HS-27A (cell line): ENCODE results near the gene CACNA1G.

Experiments used
- DNase-seq: peaks from one replicate; pipeline ENCODE4 v3.0.0-alpha.2; 2012; ENCODE audit warnings: low read depth, missing footprints

CACNA1G gene

DNA sequence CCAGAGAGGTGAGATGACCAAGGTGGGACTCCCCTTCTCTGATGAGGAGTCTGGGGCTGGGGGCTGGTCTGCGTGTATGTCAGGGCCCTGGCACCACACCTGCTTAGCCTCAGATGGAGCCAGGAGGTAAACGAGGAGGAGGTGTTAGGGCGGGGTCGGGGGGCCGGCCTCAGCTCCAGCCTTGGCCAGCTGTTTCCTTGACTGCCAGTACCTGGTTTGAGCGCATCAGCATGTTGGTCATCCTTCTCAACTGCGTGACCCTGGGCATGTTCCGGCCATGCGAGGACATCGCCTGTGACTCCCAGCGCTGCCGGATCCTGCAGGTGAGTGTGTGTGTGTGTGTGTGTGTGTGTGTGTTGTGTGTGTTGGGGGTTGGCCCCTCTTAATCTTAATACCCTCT is 8.1 kb downstream of the CACNA1G start:
- DNase-seq: no peak

GRCh38 chr17:50569592-50569991 is 9.1 kb downstream of the CACNA1G start:
- no peak for DNase-seq

DNA sequence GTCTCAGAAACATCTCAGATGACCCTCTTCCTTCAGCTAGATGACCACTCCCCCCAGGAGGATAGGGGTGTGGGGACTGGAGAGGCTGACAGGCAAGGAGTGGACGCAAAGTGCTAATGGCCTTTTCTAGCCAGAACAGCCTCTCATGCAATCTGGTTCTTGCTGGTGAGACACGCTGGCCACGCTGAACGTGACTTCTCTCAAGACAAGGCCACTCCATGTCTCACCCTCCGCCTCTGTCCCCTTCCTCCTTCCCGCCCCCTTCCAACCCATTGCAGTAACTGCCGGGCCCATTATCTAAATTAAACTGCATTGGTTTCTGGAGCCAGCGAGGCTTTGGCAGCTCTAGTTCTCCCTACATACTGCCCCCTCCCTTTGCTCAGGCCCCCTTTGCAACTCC is 9.5 kb downstream of the CACNA1G start:
- DNase-seq: no peak

DNA sequence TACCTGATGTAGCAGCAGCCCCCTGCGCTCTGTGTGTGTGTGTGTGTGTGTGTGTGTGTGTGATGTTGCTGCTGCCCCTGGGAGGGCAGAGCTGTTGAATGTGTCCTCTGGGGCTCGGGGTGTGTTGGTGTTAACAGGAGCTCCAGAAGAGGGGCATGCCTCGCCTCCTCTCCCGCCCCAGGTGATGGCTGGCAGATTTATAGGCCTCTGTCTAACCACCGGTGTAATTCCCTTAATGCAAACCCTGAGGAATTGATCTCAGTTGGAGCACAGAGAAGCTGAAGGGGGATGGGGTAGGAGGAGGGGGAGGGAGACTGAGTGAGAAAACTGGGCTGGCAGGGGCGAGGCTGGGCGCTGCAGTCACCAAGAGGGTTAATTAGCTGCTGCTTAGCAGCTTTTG is 10.0 kb downstream of the CACNA1G start:
- no peak for DNase-seq

DNA sequence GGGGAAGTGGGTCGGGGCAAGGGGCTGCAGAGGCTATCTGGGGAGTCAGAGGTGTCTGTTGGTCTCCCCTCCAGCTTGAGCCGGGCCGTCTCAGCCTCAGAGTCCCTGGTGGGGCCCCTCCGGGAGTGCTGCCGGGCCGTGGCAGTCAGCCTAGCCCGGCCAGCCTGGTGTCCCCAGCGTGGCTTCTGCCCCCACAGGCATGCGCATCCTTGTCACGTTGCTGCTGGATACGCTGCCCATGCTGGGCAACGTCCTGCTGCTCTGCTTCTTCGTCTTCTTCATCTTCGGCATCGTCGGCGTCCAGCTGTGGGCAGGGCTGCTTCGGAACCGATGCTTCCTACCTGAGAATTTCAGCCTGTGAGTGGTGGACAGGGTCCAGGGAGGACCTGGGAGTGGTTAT is 11.2 kb downstream of the CACNA1G start:
- no peak for DNase-seq

- no peak for DNase-seq
These were observed 12.0 kb downstream of the CACNA1G start for GRCh38 chr17:50572541-50572940.

DNA sequence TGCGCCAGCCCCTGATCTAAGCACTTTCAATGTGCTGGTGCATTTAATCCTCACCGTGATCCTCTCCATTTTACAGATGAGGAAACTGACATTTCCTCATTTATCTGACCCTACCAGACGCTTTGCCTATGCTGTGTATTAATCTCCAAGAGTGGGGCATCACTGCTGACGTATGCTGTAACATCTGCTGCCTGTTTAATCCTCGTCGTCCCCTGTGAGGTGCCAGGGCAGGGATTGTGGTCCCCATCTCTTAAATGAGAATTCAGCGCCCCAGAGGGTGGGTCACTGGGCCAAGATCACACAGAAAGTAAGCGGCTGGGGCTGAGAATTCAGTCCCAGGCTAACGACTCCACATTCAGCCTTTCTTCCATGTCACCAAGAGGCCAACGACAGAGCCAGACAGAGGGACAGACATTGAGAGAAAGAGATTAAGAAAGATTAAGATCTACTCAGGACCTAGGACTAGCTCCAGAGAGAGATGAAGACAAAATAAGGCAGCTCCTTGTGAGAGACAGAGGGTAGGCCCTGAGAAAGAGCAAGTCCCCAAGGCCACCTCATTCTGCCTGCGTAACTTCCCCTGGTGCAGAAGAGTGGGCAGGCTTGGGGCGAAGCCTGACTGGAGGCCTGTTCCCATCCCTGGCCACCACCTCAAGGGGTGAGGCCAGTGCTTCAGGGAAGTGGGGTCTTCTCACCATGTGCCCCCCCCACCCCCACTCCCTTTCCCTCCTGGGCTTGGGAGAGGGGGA is 13.5 kb downstream of the CACNA1G start:
- no peak for DNase-seq

GRCh38 chr17:50575581-50576210 is 15.2 kb downstream of the CACNA1G start:
- no peak for DNase-seq

GRCh38 chr17:50576864-50577263 is 16.3 kb downstream of the CACNA1G start:
- no peak for DNase-seq

DNA sequence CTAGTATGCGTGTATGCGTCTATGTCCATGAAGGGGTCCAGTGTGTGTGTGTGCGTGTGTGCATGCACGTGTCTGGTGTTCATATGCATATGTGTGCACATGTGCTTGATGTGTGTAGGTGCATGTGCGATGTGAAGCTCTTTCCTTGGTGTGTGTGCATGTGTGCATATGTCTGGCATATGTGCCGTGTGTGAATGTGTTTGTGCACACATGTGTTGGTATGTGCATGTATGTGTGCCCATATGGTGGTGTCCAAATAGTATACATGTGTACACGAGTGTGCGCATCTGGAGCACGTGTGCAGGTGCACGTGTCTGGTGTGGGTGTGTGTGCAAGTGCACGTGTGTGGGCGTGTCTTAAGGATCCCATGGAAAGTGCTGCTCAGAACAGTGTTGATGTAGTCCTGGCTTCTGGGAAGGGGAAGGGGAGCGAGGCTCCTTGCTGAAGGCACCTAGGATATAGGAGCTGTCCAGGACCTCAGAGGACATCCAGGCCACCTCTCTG is 17.0 kb downstream of the CACNA1G start:
- DNase-seq: no peak

DNA sequence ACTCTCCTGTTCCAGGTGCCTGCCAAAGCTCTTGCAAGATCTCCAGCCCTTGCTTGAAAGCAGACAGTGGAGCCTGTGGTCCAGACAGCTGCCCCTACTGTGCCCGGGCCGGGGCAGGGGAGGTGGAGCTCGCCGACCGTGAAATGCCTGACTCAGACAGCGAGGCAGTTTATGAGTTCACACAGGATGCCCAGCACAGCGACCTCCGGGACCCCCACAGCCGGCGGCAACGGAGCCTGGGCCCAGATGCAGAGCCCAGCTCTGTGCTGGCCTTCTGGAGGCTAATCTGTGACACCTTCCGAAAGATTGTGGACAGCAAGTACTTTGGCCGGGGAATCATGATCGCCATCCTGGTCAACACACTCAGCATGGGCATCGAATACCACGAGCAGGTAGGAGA is 17.7 kb downstream of the CACNA1G start:
- no peak for DNase-seq

GRCh38 chr17:50579399-50579798 is 18.9 kb downstream of the CACNA1G start:
- no peak for DNase-seq

DNA sequence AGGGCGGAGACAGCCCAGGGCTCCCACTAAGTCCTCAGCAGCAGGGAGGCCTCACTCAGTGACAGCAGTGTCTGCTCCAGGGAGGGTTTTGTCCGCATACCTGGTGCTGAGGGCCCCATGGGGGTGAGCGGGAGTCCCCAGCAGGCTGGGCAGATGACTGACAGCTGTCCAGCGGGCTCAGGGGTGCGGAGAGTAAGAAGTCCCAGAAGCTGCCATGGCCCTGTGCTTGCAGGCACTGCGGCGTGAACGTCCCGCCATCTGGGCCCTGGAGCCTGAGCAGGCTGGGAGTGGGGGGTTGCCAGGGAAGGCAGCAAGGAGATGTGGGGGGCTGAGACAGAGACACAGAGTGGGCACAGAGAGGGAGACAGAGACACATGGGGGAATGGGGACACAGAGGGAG is 20.1 kb downstream of the CACNA1G start:
- DNase-seq: no peak

GRCh38 chr17:50581316-50581715 is 20.8 kb downstream of the CACNA1G start:
- DNase-seq: no peak

- no peak for DNase-seq
These were observed 22.2 kb downstream of the CACNA1G start for GRCh38 chr17:50582741-50583140.

DNA sequence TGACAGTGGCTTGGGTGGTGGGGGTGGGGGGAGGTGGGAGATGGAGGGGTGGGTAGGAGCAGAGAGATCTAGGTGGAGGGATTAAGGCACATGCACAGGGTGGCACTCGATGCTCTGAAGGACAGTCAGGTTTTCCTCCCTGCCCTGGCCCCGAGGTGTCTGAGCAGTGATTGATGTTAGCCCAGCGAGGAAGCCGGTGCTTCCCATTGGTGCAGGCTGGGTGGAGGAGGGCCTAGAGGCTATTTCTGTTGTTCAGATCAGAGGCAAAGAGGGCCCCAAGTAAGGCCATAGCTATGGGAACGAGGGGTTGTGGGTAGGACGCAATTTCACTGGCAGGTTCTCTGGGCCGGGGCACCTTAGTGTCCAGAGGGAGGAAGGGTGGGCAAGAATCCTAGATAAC is 23.1 kb downstream of the CACNA1G start:
- no peak for DNase-seq

DNA sequence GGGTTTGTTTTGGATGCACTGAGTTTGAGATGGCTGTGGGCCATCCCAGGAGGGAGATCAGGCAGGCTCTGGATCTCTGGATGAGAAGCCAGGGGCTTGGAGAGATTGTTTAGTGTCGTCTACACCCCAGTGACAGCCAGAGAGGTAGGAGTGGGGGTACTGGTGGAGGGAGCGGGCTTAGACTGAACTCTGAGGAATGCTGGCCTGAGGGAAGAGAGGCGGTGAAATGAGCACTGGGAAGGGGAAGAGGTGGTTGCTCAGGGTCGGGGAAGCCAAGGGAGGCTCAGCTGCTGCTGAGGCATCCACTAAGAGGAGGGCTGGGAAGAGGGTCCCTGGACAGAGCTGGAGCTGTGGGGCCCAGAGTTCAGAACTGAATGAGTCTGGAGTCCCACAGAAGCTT is 23.6 kb downstream of the CACNA1G start:
- DNase-seq: no peak

- DNase-seq: no peak
These were observed 24.2 kb downstream of the CACNA1G start for GRCh38 chr17:50584749-50585148.

GRCh38 chr17:50585346-50585745 is 24.8 kb downstream of the CACNA1G start:
- no peak for DNase-seq

GRCh38 chr17:50585891-50586290 is 25.4 kb downstream of the CACNA1G start:
- no peak for DNase-seq

GRCh38 chr17:50586421-50587247 is 26.1 kb downstream of the CACNA1G start:
- DNase-seq: no peak

- DNase-seq: no peak
These were observed 27.1 kb downstream of the CACNA1G start for GRCh38 chr17:50587571-50587970.
